Neural cell (in vitro differentiated cells): ENCODE data around the gene SPINT1. TPM values are rescaled to one million over a fixed set of nuclear protein-coding genes. Genes with fewer than 3 reads are reported as not detected.

Experiments used
- H2AFZ ChIP-seq: fragments of 200-600, 300-800 bp; sonication (generic), shearing (Covaris generic); 2 replicates; pipeline ENCODE4 v1.6.0; 2014; ENCODE audit warnings: low read depth, mild to moderate bottlenecking, antibody characterized with exemption, low read length, moderate library complexity
- H3F3A ChIP-seq: fragments of 200-600 bp; shearing (Covaris generic); 2 replicates; pipeline ENCODE4 v1.6.1; 2016; ENCODE audit warnings: mild to moderate bottlenecking, moderate library complexity, mixed read lengths, antibody characterized with exemption, low read length; ENCODE audit not compliant: insufficient read depth, poor library complexity, severe bottlenecking
- H3K27ac ChIP-seq: fragments of 200-600, 300-800 bp; sonication (generic), shearing (Covaris generic); 2 replicates; pipeline ENCODE4 v1.5.1; 2014; ENCODE audit warnings: mild to moderate bottlenecking, low read length, moderate library complexity
- H3K27me3 ChIP-seq: fragments of 300-800, 200-600 bp; sonication (generic), shearing (Covaris generic); 2 replicates; pipeline ENCODE4 v1.6.0; 2014; ENCODE audit warnings: mild to moderate bottlenecking, low read depth, low read length, moderate library complexity; ENCODE audit not compliant: insufficient read depth
- H3K36me3 ChIP-seq: fragments of 300-800, 200-600 bp; sonication (generic), shearing (Covaris generic); 2 replicates; pipeline ENCODE4 v1.5.1; 2014; ENCODE audit warnings: mild to moderate bottlenecking, antibody characterized with exemption, low read length, moderate library complexity; ENCODE audit not compliant: insufficient read depth
- H3K4me2 ChIP-seq: fragments of 300-800, 200-600 bp; sonication (generic), shearing (Covaris generic); 2 replicates; pipeline ENCODE4 v1.6.0; 2014; ENCODE audit warnings: mild to moderate bottlenecking, low read length
- H3K4me3 ChIP-seq: fragments of 300-800, 200-600 bp; sonication (generic), shearing (Covaris generic); 2 replicates; pipeline ENCODE4 v1.5.1; 2014; ENCODE audit warnings: mild to moderate bottlenecking, low read length, moderate library complexity
- H3K79me2 ChIP-seq: fragments of 200-600 bp; shearing (Covaris generic); replicated peaks from 2 replicates; pipeline ENCODE4 v1.6.0; 2014; ENCODE audit warnings: mild to moderate bottlenecking, low read length, moderate library complexity; ENCODE audit not compliant: insufficient read depth
- H3K9ac ChIP-seq: fragments of 300-800, 200-600 bp; sonication (generic), shearing (Covaris generic); 2 replicates; pipeline ENCODE4 v1.6.1; 2016; ENCODE audit warnings: mild to moderate bottlenecking, low read length, mixed read lengths
- H3K9me2 ChIP-seq: fragments of 200-600 bp; shearing (Covaris generic); 2 replicates; pipeline ENCODE4 v1.6.1; 2016; ENCODE audit warnings: mild to moderate bottlenecking, low read length, mixed read lengths; ENCODE audit not compliant: insufficient read depth
- H3K9me3 ChIP-seq: fragments of 200-600, 300-800 bp; sonication (generic), shearing (Covaris generic); 2 replicates; pipeline ENCODE4 v1.6.1; 2016; ENCODE audit warnings: mild to moderate bottlenecking, mixed run types, low read length, moderate library complexity, mixed read lengths
- H4K20me1 ChIP-seq: fragments of 200-600 bp; shearing (Covaris generic); 2 replicates; pipeline ENCODE4 v1.6.1; 2016; ENCODE audit warnings: mild to moderate bottlenecking, mixed run types; ENCODE audit not compliant: insufficient read depth
- EP300 ChIP-seq: fragments of 450-650 bp; conservative IDR thresholded peaks from 2 replicates; pipeline ENCODE4 v1.6.1; 2014; ENCODE audit warnings: antibody characterized with exemption, mild to moderate bottlenecking, moderate library complexity; ENCODE audit not compliant: poor library complexity, severe bottlenecking
- EZH2 ChIP-seq: fragments of 200-600, 300-800 bp; shearing (Covaris generic), sonication (generic); IDR thresholded peaks from 2 replicates; pipeline ENCODE4 v1.6.1; 2014; ENCODE audit warnings: antibody characterized with exemption, low read length, borderline replicate concordance, mild to moderate bottlenecking; ENCODE audit not compliant: insufficient read depth, poor library complexity, severe bottlenecking
- MXI1 ChIP-seq: fragments of 450-650 bp; conservative IDR thresholded peaks from 2 replicates; pipeline ENCODE4 v1.6.1; 2014; ENCODE audit warnings: antibody characterized with exemption, mild to moderate bottlenecking; ENCODE audit not compliant: poor library complexity, severe bottlenecking
- POLR2AphosphoS5 ChIP-seq: IDR thresholded peaks from 2 replicates; pipeline ENCODE4 v1.6.1; 2012
- RAD21 ChIP-seq: fragments of 450-650 bp; conservative IDR thresholded peaks from 2 replicates; pipeline ENCODE4 v1.6.1; 2014; ENCODE audit warnings: antibody characterized with exemption, mild to moderate bottlenecking, moderate library complexity
- SMC3 ChIP-seq: fragments of 450-650 bp; conservative IDR thresholded peaks from 2 replicates; pipeline ENCODE4 v1.6.1; 2014; ENCODE audit warnings: antibody characterized with exemption, mild to moderate bottlenecking, moderate library complexity; ENCODE audit not compliant: poor library complexity
- TAF1 ChIP-seq: IDR thresholded peaks from 2 replicates; pipeline ENCODE4 v1.6.1; 2012; ENCODE audit warnings: low read depth
- polyA plus RNA-seq: library from polyadenylated mRNA; depleted of rRNA; stranded (reverse); fragments of >200 nt; gene quantifications from 2 replicates; pipeline ENCODE4 v1.2.3, GENCODE V29; 2014
- TF ChIP-seq, protein P1 (sequence below): fragments of 450-650 bp; IDR thresholded peaks from 2 replicates; pipeline ENCODE4 v1.5.1; 2014; ENCODE audit warnings: antibody characterized with exemption, mild to moderate bottlenecking, moderate library complexity; ENCODE audit not compliant: poor library complexity, severe bottlenecking
- TF ChIP-seq, protein P2 (sequence below): IDR thresholded peaks from 2 replicates; pipeline ENCODE4 v1.6.1; 2012; ENCODE audit warnings: borderline replicate concordance

The SPINT1 gene
- polyA plus RNA-seq, 1 donor from 2014 or later = 0.68 TPM

DNA sequence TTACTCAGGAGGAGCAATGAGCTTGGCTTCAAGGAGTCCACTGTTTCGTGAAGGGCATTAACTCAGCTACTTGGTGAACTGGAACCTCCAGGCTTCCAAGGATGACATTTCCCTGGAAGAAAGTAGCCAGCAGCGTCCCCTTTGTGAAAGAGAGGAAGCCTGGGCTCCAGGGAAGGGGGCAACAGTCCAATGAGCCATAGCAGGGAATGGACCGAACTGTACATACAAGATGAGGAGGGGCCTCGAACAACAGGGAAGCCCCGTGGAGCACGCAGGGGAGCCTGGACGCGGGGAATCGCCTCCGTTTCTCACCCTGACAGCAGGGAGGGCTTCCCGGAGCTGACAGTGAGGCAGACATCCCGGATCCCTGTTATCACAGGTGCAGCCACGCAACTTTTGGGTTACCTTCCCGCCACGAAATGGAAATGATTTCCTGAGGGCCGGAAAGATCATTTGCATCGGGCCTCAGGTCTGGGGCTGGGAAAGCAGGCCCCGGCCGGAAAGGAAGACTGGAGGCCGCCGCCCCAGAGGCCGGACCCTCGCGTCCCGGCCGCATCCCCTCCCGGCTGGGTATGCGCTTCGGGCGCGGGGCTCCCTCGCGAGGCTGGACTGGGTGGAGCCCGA lies 475 bp upstream of the SPINT1 start:
- Histone ChIP-seq H3K9me2 (no peaks in the 10 kb centered on the region), H3K36me3 (no peaks in the 10 kb centered on the region), H4K20me1 (no peaks in the 10 kb centered on the region), H2AFZ (no peak overlapping the region), H3F3A (no peaks in the 10 kb centered on the region), H3K79me2 (no peaks in the 10 kb centered on the region), H3K9me3 (no peaks in the 10 kb centered on the region), H3K27ac (no peak overlapping the region), H3K9ac (no peak overlapping the region), H3K27me3 (peaks cover 60% of the 10 kb centered on the region), H3K4me3 (peak overlapping the region; percentile 30), H3K4me2 (no peak overlapping the region)
- TF ChIP-seq EZH2 (peak; percentile 32), EP300 (no peak), TAF1 (no peak), MXI1 (no peak)
- TF ChIP-seq, protein P1, sequence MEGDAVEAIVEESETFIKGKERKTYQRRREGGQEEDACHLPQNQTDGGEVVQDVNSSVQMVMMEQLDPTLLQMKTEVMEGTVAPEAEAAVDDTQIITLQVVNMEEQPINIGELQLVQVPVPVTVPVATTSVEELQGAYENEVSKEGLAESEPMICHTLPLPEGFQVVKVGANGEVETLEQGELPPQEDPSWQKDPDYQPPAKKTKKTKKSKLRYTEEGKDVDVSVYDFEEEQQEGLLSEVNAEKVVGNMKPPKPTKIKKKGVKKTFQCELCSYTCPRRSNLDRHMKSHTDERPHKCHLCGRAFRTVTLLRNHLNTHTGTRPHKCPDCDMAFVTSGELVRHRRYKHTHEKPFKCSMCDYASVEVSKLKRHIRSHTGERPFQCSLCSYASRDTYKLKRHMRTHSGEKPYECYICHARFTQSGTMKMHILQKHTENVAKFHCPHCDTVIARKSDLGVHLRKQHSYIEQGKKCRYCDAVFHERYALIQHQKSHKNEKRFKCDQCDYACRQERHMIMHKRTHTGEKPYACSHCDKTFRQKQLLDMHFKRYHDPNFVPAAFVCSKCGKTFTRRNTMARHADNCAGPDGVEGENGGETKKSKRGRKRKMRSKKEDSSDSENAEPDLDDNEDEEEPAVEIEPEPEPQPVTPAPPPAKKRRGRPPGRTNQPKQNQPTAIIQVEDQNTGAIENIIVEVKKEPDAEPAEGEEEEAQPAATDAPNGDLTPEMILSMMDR = no peak

DNA sequence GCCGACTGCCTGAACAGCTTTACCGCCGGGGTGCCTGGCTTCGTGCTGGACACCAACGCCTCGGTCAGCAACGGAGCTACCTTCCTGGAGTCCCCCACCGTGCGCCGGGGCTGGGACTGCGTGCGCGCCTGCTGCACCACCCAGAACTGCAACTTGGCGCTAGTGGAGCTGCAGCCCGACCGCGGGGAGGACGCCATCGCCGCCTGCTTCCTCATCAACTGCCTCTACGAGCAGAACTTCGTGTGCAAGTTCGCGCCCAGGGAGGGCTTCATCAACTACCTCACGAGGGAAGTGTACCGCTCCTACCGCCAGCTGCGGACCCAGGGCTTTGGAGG lies 815 bp downstream of the SPINT1 start:
- Histone ChIP-seq H2AFZ (no peak overlapping the region), H3F3A (no peaks in the 10 kb centered on the region), H3K36me3 (no peaks in the 10 kb centered on the region), H3K9me3 (no peaks in the 10 kb centered on the region), H4K20me1 (no peaks in the 10 kb centered on the region), H3K4me2 (no peak overlapping the region), H3K79me2 (no peaks in the 10 kb centered on the region), H3K9me2 (no peaks in the 10 kb centered on the region), H3K9ac (no peak overlapping the region), H3K27me3 (peaks cover 60% of the 10 kb centered on the region), H3K27ac (no peak overlapping the region), H3K4me3 (peak overlapping the region; percentile 62)
- TF ChIP-seq EZH2 (peak; percentile 45), TAF1 (no peak)

DNA sequence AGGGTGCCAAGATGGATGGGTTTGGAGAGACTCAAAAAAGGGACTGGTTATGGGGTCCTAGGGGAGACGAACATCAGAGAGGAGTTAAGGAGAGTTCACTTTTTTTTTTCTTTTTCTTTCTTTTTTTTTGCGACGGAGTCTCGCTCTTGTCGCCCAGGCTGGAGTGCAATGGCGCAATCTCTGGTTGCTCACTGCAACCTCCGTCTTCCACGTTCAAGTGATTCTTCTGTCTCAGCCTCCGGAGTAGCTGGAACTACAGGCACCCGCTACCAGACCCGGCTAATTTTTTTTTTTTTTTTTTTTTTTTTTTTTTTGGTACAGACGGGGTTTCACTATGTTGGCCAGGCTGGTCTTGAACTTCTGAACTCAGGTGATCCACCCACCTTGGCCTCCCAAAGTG lies 1.2 kb downstream of the SPINT1 start:
- H3K27me3 ChIP-seq = peaks cover 60% of the 10 kb centered on the region
- TF ChIP-seq POLR2AphosphoS5 (no peak), MXI1 (no peak), EZH2 (no peak), EP300 (no peak), RAD21 (no peak), SMC3 (no peak), TAF1 (no peak)
- TF ChIP-seq, protein P1 = no peak
- TF ChIP-seq, protein P2, sequence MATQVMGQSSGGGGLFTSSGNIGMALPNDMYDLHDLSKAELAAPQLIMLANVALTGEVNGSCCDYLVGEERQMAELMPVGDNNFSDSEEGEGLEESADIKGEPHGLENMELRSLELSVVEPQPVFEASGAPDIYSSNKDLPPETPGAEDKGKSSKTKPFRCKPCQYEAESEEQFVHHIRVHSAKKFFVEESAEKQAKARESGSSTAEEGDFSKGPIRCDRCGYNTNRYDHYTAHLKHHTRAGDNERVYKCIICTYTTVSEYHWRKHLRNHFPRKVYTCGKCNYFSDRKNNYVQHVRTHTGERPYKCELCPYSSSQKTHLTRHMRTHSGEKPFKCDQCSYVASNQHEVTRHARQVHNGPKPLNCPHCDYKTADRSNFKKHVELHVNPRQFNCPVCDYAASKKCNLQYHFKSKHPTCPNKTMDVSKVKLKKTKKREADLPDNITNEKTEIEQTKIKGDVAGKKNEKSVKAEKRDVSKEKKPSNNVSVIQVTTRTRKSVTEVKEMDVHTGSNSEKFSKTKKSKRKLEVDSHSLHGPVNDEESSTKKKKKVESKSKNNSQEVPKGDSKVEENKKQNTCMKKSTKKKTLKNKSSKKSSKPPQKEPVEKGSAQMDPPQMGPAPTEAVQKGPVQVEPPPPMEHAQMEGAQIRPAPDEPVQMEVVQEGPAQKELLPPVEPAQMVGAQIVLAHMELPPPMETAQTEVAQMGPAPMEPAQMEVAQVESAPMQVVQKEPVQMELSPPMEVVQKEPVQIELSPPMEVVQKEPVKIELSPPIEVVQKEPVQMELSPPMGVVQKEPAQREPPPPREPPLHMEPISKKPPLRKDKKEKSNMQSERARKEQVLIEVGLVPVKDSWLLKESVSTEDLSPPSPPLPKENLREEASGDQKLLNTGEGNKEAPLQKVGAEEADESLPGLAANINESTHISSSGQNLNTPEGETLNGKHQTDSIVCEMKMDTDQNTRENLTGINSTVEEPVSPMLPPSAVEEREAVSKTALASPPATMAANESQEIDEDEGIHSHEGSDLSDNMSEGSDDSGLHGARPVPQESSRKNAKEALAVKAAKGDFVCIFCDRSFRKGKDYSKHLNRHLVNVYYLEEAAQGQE = no peak
- no peaks in the 10 kb centered on the region for H3K79me2 ChIP-seq
- H3K4me2 ChIP-seq = no peak overlapping the region
- H3F3A ChIP-seq = no peaks in the 10 kb centered on the region
- no peak overlapping the region for H3K27ac ChIP-seq
- H2AFZ ChIP-seq = no peak overlapping the region
- no peaks in the 10 kb centered on the region for H3K36me3 ChIP-seq
- H3K4me3 ChIP-seq = peak overlapping the region; percentile 62
- H3K9me3 ChIP-seq = no peaks in the 10 kb centered on the region
- H3K9ac ChIP-seq = no peak overlapping the region
- H4K20me1 ChIP-seq = no peaks in the 10 kb centered on the region
- no peaks in the 10 kb centered on the region for H3K9me2 ChIP-seq
